ENCODE results near the gene PIK3R1.

- TF ChIP-seq TCF12 (IDR thresholded peaks at IDR 0.05; ENCODE audit: low read depth) (no peak), EP300 (IDR thresholded peaks at IDR 0.05; ENCODE audit: borderline replicate concordance) (no peak), TAF1 (IDR thresholded peaks at IDR 0.05; ENCODE audit: low read depth) (no peak), CEBPB (IDR thresholded peaks at IDR 0.05) (no peak), MAX (IDR thresholded peaks at IDR 0.05) (no peak), TEAD4 (IDR thresholded peaks at IDR 0.05) (no peak)
These were observed 13.9 kb downstream of the PIK3R1 start for GRCh38 chr5:68229416-68229815.
